Measurements from ENCODE around the gene PNKP.

The PNKP gene

DNA sequence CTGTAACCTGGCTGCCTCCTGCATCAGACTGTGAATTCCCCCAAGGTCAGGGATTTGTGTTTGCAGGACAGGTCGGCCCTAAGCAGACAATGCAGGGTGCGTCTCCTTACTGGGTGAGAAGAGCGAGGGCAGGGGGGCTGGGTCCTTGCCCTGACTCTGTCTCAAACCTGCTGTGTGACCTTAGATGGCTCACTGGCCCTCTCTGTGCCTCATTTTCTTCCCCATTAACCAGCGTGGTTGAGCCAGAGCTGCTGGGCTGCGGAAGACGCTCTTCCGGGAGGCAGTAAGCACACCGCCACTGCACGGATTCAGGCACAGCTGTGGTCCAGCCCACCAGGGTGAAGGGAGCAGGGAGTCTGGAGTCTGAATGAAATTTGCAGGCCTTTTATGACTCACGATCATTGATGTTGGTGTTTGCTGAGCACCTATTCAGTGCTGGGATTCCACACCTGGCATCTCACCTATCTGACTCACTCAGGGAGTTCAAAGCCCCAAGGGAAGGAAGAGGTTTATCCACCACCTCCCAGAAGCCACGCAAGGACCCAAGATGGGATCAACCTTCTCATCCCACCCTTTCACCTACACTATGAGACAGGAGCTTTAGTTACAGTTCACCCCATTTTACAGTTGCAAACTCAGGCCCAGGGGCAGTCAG is 7.3 kb upstream of the PNKP start:
- no peak for DNase-seq

DNA sequence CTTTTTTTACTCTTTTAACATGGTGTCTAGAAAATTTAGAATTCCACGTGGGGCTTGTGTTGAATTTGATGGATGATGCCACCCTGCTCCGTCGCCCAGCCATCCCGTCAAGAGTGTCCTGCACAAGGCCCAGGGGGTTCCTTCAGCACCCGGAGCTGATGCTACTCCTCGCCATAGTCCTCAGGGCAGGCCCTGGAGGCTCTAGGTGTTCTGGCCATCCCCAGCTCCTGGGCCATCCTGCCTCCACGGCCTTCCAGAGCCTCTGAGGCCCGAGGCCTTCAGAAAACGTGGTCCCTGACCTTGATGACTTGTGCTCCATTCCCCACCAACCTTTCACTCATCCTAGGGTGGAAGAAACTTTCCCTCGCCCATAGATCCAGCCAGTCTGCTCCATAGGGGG is 6.5 kb upstream of the PNKP start:
- DNase-seq, result no peak

DNA sequence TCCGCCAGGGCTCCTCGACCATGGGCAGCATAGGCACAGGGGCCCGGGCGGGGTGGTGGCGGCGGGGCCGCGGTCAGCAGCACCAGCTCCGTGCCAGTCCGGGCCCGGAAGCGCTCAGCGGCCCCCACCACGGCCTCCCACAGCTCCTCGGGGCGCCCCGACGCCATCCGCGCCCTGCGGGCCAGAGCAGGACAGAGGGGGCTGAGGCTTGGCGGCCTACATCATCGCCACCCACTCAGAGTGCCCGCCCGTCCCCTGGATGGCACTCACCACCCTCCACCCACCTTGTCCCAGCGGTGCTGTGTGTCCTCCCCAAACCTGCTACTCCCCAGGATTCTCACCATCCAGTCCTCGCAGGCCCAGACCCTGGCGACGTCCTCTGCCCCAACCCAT is 5.7 kb upstream of the PNKP start:
- no peak for DNase-seq

DNA sequence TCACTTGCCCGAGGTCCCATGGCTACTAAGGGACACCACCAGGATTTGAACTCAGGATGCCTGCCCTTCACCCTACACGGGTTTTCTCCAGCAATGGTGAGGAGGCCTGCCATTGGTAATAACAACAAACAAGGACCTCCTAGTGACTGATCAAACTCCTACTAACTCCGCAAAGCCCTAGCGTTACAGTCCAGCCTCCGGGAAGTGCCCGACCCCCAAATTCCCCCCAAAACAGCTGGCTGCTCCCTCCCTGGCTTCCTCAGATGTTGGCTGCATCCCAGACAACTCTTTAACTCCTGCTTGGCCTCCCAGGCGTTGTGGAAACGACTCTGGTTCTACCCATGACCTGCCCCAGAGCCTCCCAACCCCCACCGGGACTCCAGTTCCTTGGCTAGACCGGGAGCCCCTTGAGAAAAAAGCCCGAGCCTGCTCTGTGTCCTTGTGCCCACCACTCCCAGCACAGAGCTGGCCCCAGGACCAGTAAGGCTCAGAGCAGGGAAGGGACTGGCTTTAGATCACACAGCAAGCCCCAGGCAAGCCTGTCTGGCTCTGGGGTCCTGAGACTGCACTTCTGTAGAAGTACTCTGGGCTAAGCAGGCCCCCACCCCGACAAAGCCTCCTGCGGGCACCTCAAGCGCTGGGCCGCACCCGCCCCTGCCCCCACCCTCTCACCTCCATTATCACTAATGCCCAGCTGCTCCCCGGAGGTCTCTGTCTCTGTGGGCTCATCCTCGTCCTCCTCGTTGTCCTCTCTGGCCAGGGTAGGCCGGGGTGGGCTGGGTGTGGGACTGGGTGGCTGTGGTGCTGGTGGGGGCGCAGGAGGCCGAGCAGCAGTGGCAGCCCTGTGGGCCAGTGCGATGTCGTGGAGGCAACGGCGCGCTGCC is 5.1 kb upstream of the PNKP start:
- DNase-seq, result no peak

DNA sequence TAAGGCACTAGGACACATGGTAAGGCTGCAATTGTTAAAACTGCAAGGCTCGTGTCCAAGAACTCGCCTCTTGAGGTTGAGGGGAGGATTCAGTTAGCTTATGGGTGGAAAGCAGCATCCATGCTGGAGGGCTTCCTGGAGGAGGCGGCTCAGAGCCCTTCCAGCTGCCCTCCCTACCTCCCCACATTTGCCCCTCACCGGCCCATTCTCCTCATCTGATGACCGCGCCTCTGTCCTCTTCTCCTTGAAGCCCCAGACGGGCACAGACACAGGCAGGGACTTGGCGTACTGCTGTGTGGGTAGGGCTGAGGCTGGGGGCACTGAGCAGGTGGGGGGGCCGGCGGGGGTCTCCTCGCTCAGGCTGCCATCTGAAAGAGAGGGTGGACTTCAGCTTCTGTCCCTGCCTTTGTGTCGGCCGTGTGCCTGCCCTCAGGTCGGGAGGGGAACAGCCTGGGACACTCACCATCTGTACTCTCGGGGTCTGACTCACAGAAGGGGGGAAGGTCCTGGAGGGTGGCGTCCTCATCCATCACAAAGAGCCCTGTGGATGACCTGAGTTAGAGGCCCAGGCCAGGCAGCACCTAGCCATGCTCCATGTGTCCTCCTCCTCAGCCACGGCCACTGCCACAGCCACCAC is 4.1 kb upstream of the PNKP start:
- DNase-seq, result no peak

DNA sequence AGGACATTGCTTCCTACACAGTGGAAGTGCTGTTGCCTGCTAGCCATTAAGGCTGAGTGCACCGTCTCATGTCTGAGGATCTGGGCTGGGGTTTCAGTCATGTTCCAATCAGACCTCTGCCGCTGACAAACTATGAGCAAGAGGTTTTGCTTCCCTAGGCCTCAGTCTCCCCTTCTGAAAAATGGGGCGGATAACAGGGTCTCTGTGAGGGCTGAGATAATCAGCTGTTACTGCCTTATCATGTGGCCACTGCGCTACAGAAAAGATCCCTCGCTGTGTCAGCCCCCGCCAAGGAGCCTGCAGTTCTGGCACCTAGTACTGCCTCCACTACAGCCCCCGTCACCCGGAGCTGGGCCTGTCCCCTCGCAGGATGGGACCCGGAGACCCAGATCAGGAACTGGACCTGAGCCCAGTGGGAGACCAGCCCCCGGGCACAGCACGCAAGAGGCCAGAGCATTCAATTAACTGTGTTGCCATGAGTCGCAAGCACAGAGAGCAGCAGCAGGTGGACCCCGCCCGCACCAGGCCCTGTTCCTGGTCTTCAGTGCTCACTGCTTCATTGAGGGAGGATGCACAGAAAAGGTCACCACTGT is 3.0 kb upstream of the PNKP start:
- no peak for DNase-seq

DNA sequence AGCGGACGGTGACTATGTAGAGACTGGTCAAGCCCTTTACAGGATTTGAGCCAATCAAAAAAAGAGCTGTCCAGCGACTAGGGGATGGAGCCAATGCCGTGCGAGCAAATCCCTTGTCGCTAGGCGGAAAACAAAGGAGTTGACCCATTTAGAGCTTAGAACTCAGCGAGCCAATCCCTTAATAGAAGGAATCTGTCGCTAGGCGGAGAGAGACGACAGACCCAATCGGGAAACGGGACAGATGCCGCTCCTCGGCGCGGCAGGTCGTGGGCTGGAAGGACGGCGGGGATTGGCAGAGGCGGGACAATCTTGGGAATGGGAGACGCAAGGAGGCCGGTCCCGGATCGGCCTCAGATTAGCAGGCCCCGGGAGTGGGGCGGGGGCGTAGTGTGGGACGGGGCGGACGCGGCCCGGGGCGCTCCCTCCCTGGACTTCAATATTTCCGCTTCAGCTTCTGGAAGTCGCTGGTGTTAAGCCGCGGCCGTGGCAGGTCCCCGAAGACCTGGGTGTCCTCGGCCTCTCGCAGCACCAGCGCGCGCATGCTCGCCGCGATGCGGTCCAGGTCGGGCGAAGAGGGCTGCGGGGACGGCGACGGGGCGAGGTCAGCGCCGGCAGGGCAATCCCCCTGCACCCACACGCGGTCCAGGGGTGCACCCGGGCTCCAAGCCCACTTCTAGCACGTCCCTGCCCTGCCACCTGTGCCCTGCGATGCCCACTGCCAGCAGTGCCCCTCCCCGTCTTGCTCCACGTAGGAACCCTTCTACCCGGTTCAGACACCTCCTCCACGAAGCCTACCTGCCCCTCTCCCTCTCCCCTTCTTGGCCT is 2.3 kb upstream of the PNKP start:
- peak; percentile 90 for DNase-seq

DNA sequence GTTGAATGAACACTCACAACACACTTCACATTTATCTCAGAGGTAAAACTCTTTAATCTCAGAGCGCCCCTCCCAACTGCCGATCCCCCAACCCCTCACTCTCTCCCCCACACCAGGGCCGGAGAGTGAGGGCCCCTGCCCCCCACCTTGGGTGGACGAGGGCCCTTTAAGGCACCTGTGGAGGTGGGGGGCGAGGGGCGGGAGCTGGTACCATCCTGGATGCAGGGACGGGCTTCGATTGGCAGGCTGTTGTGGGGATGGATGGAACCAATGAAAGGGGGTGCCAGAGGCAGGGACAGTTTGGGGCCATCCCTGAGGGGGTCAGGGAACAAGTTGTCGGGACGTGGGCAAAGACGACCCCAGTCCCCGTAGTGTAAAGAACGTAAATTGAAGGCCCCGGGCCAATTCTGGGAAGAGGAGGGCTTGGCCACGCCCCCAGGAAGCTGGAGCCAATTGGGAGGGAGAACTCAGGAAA is 1.7 kb upstream of the PNKP start:
- DNase-seq, result no peak

DNA sequence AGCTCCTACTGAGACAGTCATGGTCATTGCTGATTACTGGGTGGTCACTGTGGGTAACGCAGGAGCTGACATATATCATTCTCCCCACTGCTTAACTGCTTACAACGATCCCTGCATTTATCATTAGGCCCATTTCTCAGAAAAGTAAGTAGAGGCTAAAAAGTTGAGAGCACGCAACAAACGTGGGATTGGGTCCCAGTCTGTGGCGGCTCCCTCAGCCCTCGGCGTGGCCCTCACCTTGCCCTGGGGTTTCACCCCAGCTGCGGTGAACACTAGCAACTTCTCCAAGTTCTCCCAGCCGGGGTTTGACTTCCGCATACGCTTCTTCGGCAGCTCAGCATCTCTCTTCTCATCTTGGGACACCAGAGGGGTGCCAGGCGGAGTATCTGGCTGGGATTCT is 2.5 kb downstream of the PNKP start:
- DNase-seq, result no peak

DNA sequence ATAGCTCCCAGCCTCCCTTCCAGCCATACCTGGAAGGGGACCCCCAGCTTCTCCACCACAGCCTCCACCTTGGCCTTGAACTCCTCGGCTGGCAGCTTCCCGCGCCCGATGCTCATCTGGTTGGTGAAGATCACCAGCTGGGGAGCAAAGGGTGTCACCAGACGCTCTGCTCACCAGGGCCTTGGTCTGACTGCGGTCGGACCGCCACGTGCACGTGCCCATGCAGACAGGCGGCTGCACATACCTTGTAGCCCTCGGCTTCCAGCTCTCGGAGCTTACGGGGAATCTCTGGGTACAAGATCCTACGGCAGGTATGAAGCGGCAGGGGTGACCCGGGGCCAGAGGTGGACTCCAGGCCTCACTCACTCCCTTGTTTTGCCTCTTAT is 3.4 kb downstream of the PNKP start:
- no peak for DNase-seq

DNA sequence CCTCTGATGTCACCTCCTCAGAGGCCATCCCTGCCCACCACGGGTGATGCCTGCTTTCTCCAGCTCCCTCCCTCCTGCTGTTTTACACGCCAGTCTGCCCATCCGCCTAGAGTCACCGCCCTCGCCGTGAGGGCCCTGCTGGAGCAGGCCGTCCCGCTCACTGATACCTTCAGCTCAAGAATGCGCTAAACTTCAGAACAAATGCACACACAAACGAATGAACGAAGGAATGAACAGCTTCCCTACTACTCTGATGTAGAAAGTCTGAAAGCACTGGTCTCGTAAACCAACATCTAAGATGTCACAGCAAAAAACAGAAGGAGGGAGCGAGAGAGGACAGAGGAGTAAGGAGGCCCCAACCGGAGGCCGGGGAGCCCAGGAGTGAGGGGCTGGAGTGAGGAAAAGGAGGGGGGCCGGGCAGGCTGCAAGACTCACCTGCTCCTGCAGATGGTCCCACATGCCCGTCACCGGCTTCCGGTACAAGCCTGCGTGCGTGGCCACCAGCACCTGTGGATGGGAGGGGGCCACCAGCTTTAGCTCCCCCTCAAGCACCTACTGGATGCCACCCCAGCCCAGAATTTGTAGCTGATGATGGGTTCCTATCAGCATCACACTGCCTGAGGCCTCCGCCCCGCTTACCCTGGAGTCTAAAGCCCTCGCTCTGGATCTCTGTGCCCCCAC is 4.0 kb downstream of the PNKP start:
- DNase-seq, result no peak

DNA sequence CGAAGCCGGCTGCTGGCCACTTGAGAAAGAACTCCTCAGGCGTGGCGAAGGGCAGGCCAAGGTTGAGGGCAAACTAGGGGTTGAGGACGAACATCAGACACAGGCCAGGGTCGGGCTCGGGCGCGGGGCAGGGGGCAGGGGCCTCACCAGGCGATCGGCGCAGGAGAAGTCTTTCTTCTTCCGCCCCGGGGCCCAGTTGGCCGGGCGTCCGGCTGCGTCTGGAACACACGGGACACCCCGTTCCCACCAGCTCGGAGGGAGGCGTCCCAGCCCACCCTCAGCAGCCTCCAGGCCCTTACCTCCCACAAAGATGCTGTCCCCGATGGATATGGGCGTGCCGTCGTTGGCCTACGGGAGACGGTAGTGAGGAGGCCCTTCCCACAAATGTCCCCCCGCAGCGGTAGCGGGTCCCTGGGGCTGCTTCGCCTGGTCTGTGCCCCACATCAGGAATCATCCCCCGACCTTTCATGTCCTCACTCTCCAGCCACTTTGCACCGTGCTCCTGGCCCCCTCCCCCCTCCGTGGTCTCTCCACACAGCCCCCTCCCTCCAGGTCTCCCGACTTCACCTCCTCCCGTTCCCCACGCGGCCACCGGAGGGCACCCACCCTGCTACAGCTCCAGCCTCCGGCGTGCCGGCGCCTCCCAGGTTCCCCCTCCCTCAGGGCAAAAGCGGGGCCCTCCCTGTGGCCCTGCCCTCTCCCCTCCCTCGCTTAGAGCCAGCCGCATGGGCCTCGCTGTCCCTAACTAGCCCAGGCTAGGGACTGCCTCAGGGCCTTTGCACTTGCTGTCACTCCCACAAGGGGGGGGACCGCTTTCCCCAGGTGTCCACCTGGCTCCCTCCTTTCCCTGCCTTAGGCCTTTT is 4.8 kb downstream of the PNKP start:
- DNase-seq, result no peak

DNA sequence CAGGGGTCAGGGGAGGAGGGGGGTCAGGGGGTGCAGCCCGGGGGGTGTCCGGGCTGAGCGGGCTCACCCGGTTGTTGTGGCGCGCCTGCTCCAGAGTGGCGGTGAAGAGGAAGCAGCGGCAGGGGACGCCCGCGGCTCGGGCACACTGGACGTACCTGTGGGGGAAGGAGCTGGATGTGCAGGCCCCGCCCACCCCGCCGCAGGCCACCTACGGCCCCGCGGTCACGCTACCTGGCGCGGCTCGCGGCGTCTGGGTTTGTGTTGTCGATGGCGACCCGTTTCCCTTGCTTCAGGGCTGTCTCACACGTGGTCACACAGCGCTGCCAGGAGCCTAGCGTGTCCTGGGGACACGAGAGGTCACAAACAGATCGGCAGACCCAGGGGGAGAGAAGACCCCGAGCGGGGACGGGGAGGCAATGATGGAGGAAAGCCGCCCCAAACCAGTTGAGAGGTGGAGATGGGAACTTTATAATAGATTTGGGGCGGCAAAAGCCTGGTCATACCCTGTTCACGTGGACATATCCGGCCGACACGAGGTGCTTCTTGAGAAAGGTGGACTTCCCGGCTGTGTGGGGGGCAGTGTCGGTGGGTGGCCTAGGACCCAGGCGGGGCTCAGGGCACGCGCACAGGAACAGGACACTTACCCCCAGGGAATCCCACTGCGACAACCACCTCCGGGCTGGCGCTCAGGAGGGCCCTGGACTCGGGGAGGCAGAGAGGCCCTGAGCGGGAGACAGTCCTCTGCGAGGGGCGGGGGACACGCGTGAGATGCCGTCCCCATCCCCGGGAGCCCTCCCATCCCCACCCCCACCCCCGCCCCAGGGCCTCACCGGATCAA is 5.6 kb downstream of the PNKP start:
- DNase-seq, result no peak

DNA sequence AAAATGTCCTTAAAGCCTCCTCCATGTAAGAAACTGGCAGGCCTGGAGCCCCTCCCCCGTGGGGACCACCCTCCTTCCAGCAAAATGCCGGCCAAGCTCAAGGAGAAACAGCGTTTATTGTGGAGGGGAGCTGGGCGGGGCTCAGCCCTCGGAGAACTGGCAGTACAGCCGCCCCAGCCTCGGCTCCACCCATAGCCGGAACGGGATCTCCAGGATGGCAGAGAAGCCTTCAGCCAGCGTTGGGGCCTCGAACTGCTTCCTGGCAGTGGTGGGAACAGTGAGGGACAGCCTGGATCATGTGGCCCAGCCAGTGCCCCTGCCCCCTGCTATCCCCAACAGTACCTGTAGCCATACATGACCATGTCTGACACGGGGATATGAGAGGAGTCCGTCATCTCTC is 6.3 kb downstream of the PNKP start:
- no peak for DNase-seq

DNA sequence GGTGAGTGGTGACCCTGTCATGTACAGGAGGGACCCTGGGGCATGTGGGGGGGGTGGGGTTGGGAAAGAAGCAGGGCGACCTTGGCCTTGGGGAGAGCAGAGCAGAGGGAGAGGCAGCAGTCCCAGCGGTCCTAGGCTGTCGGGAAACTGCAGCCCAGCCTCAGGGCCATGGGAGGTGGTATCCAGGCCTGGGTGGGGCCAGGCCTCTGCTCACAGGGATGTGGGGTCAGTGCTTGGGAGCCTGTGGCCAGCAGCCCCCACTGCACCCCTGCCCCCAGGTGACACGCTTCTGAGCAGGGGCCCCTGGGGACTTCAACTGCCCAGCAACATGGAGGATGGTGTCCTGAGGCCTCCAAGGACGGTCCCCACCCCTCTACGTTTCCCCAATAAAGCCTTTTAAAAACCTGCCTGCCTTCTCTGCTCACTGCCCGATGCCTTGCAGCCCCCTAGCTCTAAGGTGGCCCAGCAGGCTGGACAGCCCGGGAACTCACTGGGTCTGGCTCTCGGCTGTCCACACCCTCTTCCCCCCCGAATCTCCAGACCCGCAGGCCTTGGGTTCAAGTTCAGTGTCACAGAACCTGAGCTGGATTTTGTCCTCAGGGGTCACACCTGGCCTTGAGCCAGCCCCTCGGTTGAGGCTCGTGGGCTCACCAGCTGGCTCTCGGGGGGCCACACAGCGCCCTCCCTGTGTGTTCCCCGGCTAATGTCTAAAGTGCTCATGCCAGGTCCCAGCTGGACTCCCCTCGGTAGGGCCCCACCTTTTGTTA is 6.9 kb downstream of the PNKP start:
- no peak for DNase-seq

DNA sequence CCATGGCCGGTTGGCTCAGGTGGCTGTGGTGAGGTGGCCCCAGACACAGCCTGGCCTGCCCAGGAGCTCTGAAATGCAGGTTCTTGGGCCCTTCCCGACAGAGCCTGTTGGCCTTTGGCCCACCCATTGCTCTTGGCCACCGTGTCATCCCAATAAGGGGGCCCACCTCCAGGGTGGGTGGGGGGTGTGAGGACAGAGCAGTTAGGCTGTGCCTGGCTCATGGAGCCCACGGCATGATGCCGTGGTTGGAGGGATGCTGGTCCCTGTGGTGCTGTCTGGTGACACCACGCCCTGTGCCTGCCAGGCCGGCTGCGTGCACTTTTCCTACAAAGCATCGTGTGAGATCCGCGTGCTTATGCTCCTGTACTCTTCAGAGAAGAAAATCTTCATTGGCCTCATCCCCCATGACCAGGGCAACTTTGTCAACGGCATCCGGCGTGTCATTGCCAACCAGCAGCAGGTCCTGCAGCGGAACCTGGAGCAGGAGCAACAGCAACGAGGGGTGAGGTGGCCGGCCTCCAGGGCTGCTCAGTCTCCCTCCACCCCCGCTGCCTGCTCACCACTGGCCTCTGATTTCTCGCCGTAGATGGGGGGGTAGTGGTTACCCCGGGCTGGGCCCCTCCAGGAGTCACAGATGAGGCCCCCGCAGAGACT is 7.6 kb downstream of the PNKP start:
- DNase-seq, result peak; percentile 1

DNA sequence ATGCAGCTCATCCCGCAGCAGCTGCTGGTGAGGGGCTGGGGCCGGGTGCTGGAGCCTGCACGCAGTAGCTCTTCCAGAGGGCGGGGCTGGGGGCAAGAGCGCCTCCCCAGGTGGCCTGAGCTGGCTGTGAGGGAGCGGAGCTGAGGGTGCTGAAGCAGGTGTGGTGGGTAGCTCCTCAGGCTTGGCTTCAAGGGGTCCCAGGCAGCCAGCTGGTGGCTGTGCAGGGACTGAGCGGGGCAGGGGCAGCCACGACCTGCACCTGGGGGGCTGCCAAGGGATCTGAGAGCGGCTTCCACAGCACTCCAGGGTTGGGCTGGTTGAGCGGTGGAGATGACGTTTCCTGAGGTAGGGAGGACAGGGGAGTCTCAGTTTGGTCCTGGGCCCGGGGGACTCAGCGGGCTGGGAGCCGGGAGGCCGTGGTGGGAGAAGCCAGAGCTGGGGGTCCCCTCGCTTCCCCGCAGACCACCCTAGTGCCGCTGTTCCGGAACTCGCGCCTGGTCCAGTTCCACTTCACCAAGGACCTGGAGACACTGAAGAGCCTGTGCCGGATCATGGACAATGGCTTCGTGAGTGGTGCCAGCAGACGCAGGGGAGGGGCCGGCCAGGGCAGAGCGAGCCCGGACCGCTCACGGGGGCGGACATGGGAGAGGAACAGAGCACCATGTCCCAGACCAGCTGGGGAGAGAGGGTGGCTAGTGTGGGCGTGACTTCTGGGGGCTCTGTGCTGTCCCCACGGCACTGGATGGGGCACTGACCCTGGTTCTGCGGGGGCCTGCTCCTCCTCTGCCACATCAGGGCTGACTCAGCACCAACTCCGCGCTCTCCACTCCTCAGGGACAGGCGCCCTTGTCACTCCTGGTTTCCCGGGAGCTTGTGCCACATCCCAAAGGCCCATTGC is 9.0 kb downstream of the PNKP start:
- peak; percentile 2 for DNase-seq

DNA sequence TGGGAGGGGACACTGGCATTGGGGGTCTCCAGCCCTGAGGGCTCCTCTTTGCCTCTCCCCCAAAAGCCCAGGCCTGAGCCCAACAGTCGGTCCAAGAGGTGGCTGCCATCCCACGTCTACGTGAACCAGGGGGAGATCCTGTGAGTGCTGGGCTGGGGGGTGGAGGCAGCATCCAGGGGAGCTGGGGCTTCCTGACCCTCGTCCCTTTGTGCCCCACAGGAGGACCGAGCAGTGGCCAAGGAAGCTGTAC is 9.6 kb downstream of the PNKP start:
- no peak for DNase-seq

All from CD4-positive, alpha-beta T cell treated with Interleukin-6 for 4 hours (primary cell).